HUES6 (cell line): ENCODE results near the gene SDK1.

ENCODE experiments used
- H3K27ac ChIP-seq: 2 replicates; pipeline ENCODE4 v1.7.0; 2013; ENCODE audit warnings: low read depth, mild to moderate bottlenecking, low read length, inconsistent platforms
- H3K27me3 ChIP-seq: 2 replicates; pipeline ENCODE4 v1.6.1; 2013; ENCODE audit warnings: low read length; ENCODE audit not compliant: control insufficient read depth, insufficient read depth
- H3K36me3 ChIP-seq: 2 replicates; pipeline ENCODE4 v1.6.1; 2013; ENCODE audit warnings: low read length; ENCODE audit not compliant: control insufficient read depth, insufficient read depth
- H3K4me1 ChIP-seq: 2 replicates; pipeline ENCODE4 v1.6.1; 2013; ENCODE audit warnings: low read length; ENCODE audit not compliant: control insufficient read depth, insufficient read depth
- H3K4me3 ChIP-seq: 2 replicates; pipeline ENCODE4 v1.5.1; 2013; ENCODE audit warnings: low read depth, low read length
- H3K9ac ChIP-seq: one replicate; pipeline ENCODE4 v1.6.1; 2013; ENCODE audit warnings: mild to moderate bottlenecking, low read length
- H3K9me3 ChIP-seq: 2 replicates; pipeline ENCODE4 v1.6.1; 2013; ENCODE audit warnings: low read depth, low read length; ENCODE audit not compliant: control insufficient read depth, insufficient read depth

SDK1 gene

DNA sequence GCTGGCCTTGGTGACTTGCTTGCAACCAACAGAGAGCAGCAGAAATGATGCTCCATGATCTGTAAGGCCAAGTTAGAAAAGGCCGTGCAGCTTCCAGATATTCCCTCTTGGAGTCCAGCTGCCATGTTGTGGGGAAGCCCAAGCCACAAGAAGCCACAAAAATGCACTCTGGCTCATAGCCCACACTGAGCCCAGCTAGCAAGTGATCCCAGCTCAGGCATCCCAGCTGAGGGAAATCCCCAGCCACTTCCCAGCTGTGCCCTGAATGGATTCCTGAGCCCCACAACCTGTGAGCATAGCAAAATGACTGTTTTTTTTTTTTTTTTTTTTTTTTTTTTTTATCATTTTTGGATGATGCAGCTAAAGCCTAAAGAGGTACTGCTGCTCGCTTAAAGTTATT lies 11.1 kb upstream of the SDK1 start:
- no peaks in the 10 kb centered on the region for H3K27me3 ChIP-seq

DNA sequence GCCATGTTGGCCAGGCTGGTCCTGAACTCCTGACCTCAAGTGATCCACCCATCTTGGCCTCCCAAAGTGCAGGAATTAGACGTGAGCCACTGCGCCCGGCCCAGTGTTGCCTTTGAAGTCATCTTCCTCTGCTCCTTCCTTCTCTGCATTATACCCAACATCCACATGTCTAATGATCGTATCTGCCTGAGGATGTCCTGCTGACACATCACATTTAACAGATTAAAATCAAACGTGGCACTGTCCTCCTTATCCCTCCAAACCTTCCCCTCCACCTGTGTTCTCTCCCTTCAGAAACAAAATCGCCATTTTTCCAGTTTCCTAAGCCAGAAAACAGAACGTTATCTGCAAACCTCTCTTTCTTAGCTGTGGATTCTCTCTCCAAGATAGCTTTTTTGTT lies 8.4 kb upstream of the SDK1 start:
- Histone ChIP-seq H3K27ac (no peak overlapping the region), H3K9me3 (peaks cover 7% of the 10 kb centered on the region), H3K4me3 (no peak overlapping the region), H3K4me1 (no peaks in the 10 kb centered on the region), H3K9ac (no peak overlapping the region), H3K36me3 (no peaks in the 10 kb centered on the region), H3K27me3 (no peaks in the 10 kb centered on the region)

More for the DNA sequence above, 11.1 kb upstream of the SDK1 start:
- H3K4me1 ChIP-seq = no peaks in the 10 kb centered on the region
- H3K9ac ChIP-seq = no peak overlapping the region
- H3K36me3 ChIP-seq = no peaks in the 10 kb centered on the region
- peaks cover 16% of the 10 kb centered on the region for H3K9me3 ChIP-seq
- H3K27ac ChIP-seq = no peak overlapping the region
- no peak overlapping the region for H3K4me3 ChIP-seq

DNA sequence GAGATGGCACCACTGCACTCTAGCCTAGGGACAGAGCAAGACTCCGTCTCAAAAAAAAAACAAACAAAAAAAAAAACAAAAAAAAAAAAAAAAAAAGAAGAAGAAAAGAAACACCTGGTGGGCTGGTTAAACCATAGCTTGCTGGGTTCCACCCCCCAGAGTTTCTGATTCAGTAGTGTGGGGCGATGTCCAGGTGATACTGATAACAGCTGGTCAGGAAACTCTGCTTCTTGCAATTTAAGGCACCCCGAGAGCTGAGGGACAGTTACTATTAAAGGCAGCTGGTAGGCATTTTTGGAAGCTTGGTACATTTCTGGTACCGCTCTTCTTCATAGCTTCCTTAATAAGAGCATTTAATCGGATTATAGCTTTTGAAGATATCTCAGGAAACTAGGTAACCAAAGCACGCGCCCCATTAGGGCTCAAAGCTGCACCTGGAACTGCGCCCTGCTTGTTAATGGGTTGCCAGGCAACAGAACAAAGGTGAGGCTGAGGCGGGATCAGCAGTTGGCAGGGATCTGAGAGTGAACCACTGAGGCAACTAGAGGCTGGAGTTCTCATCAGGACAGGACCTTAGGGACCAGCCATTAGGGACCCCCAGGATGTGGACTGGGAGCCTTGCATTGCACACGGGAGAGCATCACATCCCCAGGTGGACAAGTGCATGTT lies 6.5 kb upstream of the SDK1 start:
- Histone ChIP-seq H3K4me3 (no peak overlapping the region), H3K4me1 (no peaks in the 10 kb centered on the region), H3K9ac (no peak overlapping the region), H3K27ac (no peak overlapping the region), H3K9me3 (peaks cover 5% of the 10 kb centered on the region), H3K36me3 (no peaks in the 10 kb centered on the region), H3K27me3 (peaks cover under 1% of the 10 kb centered on the region)

DNA sequence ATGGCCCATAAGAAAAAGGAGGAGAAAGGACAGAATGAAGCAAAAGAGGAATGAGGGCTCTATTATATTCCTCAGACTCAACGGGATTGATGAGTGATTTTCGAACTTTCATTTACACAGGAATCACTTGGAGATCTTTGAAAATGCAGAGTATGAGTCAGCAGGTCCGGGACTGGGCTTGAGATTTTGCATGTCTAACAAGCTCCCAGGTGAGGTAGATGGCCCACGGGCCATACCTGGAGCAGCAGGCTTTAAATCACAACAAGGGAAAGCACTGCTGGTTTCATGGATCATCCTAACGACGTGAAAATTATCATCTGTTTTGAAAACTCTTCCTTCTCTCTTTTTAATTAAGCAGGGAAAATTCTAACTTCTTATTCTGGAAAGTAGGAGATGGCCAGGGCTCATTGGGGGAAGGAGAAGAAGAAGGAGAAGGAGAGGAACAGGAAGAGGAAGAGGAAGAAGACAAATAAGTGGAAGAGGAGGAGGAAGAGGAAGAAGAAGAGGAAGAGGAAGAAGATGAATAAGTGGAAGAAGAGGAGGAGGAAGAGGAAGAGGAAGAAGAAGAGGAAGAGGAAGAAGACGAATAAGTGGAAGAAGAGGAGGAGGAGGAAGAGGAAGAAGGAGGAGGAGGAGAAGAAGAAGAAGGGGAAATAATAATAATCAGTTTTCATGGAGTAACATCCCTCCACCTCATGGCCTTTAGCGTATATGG lies 3.8 kb upstream of the SDK1 start:
- Histone ChIP-seq H3K4me1 (no peaks in the 10 kb centered on the region), H3K4me3 (no peak overlapping the region), H3K9ac (no peak overlapping the region), H3K9me3 (no peaks in the 10 kb centered on the region), H3K27me3 (peaks cover 16% of the 10 kb centered on the region), H3K36me3 (no peaks in the 10 kb centered on the region), H3K27ac (no peak overlapping the region)

DNA sequence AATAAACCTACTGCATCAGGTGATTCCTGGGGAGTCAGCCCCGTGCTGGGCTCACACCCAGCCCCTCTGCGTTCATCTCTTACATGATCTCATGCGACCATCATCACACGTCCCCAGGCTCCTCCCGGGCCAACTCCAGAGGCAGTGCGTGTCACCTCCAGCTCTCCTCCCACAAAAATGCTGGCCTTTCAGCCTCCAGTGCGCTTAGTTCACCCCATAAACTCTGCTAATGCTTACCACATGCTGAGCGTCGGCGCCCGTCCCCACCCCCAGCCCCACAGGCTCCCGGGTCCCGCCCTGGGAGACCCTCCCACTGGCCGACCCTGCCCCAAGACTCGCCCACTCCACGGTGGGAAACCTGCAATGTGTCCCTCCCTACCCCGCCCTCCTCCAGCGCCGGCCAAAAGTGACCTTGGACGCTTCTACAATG lies 816 bp upstream of the SDK1 start:
- Histone ChIP-seq H3K27me3 (peaks cover 27% of the 10 kb centered on the region), H3K36me3 (no peaks in the 10 kb centered on the region), H3K9me3 (no peaks in the 10 kb centered on the region), H3K4me1 (no peaks in the 10 kb centered on the region), H3K27ac (no peak overlapping the region), H3K9ac (no peak overlapping the region), H3K4me3 (peak overlapping the region; percentile 69)

DNA sequence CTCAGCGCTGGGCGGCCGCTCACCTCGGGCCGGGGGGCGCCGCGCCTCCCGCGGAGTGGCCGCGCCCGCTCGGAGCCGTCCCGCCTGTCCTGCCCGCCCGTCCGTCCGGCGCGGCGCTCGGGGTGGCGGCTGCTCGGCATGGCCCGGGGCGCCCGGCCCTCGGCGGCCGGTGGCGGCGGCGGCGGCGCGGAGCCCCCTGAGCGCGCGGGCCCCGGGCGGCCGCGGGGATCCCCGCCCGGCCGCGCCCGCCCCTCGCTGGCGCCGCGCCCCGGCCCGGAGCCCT lies 338 bp downstream of the SDK1 start:
- H3K4me3 ChIP-seq = peak overlapping the region; percentile 49; the same call in 1 of the 2 replicates
- H3K4me1 ChIP-seq = no peaks in the 10 kb centered on the region; the same call in 1 of the 2 replicates
- peaks cover 27% of the 10 kb centered on the region for H3K27me3 ChIP-seq
- H3K9ac ChIP-seq = no peak overlapping the region
- H3K27ac ChIP-seq = no peak overlapping the region
- no peaks in the 10 kb centered on the region for H3K9me3 ChIP-seq
- H3K36me3 ChIP-seq = no peaks in the 10 kb centered on the region

DNA sequence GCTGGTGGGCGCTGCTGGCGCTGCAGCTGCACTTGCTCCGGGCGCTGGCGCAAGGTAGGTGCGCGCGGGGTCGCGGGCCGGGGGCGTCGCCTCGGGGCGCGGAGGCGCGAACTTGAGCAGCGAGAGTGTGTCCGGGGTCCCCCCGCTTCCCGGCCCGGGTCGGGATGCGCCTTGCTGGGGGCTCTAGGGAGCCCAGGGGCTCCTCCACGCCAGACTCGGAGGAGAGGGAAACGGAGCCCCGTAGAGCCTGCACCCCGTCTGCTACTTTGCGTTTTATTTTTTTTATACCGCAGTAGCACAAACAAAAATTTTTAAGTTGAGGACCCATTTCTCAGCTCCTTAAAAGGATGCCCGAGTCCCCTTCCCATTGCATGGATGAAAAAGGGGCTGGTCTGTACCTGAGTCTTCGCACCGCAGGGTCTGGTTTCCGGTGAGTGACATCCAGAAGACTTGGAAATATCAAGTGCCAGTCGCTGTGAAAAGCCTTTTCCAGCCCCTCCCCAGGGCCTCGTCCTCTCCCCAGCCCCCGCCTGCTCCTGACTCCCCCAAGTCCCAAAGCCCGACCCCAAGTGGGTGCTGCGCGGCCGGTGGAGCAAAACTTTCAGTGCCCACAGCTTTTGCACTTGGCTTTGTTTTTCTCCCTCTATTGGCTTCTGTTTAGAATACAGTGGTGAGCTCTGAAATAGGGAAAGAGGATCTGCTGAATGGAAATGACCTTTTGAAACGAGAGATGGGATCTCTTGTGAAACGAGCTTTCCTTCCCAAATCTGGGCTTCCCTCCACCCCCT lies 973 bp downstream of the SDK1 start:
- H3K9ac ChIP-seq = no peak overlapping the region
- H3K27me3 ChIP-seq = peaks cover 27% of the 10 kb centered on the region
- no peaks in the 10 kb centered on the region for H3K9me3 ChIP-seq
- no peak overlapping the region for H3K27ac ChIP-seq
- H3K4me1 ChIP-seq = no peaks in the 10 kb centered on the region; the same call in 1 of the 2 replicates
- H3K36me3 ChIP-seq = no peaks in the 10 kb centered on the region
- H3K4me3 ChIP-seq = peak overlapping the region; percentile 57

DNA sequence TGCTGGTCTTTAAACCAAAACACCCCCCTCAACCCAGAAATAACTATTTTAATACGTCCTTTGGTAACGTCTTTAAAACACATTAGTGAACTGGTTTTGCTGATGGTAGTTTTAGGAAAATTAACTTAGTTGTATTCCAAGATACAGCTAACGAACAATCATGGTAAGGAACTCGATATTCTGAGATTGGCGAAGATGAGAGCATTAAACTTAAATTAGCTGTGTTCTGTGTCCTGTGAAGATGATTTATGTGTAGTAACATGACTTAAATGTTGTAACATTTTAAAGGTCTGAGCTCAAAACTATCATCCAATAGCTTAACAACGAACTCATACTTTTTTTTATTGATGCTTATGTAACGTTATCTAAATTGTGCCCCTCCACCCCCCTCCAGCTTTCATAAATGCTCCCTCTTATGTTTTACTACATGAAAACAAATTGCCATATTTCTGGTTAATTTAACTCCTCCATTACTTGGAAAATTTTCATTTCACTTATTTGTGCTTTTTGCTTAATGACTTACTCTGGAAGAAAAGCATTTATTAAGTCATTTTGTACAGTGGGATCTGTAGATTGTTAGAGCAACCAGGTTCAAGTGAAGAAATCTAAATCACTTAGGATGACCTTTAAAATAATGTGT lies 1.7 kb downstream of the SDK1 start:
- Histone ChIP-seq H3K36me3 (no peaks in the 10 kb centered on the region), H3K9ac (no peak overlapping the region), H3K27ac (no peak overlapping the region), H3K9me3 (no peaks in the 10 kb centered on the region), H3K4me1 (no peaks in the 10 kb centered on the region; the same call in 1 of the 2 replicates), H3K4me3 (peak overlapping the region; percentile 57), H3K27me3 (peaks cover 27% of the 10 kb centered on the region)

DNA sequence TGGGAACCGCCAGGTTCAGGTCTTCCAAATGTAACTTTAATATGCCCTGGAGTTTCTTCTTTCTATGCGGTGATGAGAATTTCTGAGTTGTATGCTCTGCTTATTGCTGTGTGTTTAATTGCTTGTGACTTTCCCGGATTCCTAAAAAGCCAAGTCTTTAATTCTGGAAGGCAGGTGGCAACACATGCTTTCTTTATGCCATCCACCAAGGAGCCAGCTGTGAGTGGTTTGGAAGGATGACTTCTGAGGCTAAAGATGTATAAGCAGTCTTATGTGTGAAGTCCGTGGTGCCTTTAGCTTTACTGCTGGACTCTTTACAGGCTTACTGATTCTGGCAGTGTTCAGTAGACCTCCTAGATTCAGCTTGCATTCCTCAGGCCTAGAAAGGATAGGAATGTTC lies 3.1 kb downstream of the SDK1 start:
- H3K9ac ChIP-seq = no peak overlapping the region
- peaks cover 27% of the 10 kb centered on the region for H3K27me3 ChIP-seq
- H3K9me3 ChIP-seq = no peaks in the 10 kb centered on the region
- H3K4me1 ChIP-seq = no peaks in the 10 kb centered on the region; the same call in 1 of the 2 replicates
- no peak overlapping the region for H3K27ac ChIP-seq
- H3K4me3 ChIP-seq = no peak overlapping the region
- H3K36me3 ChIP-seq = no peaks in the 10 kb centered on the region

DNA sequence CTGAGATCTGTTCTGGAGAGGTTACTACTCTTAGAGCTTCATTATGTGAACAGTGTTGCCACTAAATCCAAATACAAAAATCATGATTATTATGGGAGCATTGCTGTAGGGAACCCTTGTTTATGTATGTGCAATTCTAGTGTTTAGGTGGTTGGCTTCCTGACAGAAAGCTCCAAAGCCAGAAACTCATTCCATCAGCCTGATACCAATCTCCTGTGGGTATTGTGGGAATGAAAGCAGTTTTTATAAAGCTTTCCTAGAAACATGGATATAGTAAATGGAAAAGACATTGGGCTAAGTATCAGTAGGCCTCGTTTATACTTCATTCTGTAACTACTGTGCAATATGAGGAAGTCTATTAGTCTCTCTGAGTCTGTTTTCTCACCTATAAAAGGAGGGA lies 6.4 kb downstream of the SDK1 start:
- H3K36me3 ChIP-seq = no peaks in the 10 kb centered on the region
- no peaks in the 10 kb centered on the region for H3K9me3 ChIP-seq
- no peak overlapping the region for H3K27ac ChIP-seq
- no peak overlapping the region for H3K4me3 ChIP-seq
- no peaks in the 10 kb centered on the region; the same call in 1 of the 2 replicates for H3K4me1 ChIP-seq
- peaks cover 11% of the 10 kb centered on the region for H3K27me3 ChIP-seq
- H3K9ac ChIP-seq = no peak overlapping the region
